HG03108 (cell line): Measurements from ENCODE around the gene PARP16.
"Not testable (repeated sequence)": the region's sequence is repeated elsewhere in the genome, so short reads cannot be mapped to it uniquely, and the experiment has no call there.

ENCODE experiments used
- ATAC-seq: cut with Tn5 transposase; IDR thresholded peaks from one replicate; pipeline ENCODE4 v1.9.1; 2021; ENCODE audit warnings: moderate library complexity; ENCODE audit not compliant: unreplicated experiment

The PARP16 gene

DNA sequence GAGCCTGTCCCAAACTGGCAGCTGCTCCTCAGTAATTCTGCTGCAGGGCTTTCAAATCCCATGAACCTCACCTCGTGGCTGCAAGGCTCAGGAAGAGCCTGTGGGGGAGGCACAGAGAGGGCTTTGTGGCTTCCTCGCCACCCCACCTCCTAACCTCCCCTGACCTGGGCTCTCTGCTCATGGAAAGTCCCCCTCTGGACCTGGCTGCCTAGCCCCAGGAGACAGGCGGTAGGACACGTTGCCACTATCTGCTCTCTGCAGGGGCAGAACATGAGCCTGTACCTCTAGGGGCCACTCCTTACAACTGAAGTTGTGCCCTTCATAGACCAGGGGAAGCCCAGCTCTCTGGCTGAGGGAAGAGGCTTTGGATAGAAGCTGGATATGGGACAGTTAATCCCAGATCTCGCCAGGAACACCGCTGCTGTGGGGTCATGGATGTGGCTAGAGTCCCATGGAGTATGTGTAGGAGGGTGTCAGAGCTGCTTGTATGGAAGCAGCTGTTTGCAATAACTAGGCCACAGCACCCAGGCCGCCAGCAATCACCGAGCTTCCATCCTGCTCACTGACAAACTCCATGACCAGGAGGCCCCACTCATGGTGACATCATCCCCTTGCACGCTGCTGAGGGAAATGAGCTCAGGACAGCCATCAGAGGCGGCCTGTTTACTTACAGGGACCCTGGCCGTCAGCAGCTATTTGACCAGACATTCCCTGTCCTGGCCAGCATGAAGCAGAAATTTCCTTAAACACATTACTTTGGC is 41.4 kb downstream of the PARP16 start:
- no peak for ATAC-seq

DNA sequence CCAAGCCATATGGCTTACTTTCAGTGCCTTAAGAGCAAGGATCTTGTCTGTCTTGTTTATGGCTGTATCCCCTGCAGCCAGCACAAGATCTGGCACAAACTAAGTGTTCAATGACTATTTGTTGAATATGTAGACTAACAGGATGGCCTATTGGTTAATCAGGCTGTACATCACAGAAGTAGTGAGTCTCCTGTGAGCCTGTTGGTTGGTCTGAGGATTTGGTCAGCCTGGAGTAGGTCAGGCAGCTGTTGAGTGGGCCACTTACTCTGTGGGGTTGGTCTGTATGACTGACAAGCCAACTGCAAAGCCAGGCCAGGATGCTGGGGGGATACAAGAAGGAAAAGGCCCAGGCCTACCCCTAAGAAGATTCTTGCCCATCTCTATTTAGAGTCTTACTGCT is 42.0 kb downstream of the PARP16 start:
- no peak for ATAC-seq

DNA sequence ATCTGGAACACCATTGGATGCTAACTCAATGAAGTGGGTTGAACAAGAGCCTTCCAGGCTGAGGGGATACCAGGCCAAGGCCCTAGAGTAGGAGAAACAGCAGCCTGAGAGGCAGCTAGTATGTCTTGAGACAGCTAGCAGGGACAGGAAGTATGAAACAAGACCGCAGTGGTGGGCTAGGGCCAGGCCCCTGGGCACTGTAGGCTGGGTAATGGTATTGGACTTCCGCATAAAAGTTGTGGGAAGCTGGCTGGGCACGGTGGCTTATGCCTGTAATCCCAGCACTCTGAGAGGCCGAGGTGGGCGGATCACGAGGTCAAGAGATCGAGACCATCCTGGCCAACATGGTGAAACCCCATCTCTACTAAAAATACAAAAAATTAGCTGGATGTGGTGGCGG is 50.2 kb downstream of the PARP16 start:
- not testable (repeated sequence) for ATAC-seq

DNA sequence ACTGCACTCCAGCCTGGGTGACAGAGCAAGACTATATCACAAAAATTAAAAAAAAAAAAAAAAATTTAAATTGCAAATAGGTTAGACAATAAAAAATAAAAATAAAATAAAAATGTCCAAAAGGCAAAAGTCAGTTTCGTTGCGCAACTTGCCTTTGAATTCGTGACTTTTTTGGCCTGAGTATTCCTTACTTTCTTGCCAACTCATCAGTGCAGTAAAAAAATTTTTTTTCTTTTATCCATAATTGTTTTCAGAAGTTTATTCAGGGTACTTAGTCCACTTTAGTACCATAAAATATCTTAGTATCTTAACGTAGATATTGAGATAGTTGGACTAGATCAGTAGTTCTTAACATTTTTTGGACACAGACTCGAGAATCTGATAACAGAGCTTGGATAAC is 53.0 kb downstream of the PARP16 start:
- ATAC-seq = no peak

DNA sequence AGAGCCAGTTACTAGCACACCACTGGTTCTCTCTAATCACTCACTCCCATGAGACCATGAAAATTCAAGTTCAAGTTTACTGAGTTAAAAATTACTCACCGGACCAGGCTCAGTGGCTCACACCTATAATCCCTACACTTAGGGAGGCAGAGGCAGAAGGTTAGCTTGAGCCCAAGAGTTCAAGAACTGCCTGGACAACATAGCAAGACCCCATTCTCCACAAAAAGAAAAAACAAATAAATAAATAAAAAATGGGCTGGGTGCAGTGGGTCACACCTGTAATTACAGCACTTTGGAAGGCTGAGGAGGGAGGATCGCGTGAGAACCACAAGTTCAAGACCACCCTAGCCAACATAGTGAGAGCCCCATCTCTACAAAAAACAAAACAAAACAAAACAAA is 54.2 kb downstream of the PARP16 start:
- no peak for ATAC-seq

DNA sequence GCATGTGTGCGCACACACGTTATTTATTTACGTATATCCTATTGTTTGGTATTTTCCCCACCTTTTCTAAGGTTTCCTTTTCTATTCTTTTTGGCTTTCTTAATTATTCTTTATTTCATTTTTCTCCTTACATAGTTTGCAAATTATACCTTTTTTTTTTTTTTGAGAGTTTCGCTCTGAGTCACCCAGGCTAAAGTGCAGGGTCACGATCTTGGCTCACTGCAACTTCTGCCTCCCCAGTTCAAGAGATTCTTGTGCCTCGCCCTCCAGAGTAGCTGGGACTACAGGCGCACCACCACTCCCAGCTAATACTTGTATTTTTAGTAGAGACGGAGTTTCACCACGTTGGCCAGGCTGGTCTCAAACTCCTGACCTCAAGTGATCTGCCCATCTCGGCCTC is 55.4 kb downstream of the PARP16 start:
- ATAC-seq = no peak

DNA sequence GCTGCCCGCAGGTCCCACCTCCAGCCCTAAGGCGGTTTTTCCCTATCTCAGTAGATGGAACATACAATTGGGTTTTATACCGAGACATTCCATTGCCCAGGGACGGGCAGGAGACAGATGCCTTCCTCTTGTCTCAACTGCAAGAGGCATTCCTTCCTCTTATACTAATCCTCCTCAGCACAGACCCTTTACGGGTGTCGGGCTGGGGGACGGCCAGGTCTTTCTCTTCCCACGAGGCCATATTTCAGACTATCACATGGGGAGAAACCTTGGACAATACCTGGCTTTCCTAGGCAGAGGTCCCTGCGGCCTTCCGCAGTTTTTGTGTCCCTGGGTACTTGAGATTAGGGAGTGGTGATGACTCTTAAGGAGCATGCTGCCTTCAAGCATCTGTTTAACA is 59.8 kb downstream of the PARP16 start:
- ATAC-seq = not testable (repeated sequence)

DNA sequence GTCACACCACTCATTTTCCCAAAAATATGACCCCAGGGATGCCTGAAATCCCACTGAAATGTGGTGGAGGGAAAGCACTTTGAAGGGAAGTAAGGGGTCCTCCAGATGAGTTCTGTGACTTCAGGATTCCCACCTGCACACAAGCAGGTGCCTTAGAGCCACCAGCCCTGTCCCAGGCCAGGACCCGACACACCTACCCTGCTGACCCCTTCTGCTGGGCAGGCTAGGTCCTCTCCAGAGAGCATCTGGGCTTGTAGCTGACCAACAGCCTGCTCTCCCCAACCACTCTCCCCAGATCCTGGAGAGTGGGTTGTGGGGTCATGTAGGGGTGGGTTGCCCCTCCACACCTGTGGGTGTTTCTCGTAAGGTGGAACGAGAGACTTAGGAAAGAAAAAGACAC is 60.5 kb downstream of the PARP16 start:
- ATAC-seq = no peak

DNA sequence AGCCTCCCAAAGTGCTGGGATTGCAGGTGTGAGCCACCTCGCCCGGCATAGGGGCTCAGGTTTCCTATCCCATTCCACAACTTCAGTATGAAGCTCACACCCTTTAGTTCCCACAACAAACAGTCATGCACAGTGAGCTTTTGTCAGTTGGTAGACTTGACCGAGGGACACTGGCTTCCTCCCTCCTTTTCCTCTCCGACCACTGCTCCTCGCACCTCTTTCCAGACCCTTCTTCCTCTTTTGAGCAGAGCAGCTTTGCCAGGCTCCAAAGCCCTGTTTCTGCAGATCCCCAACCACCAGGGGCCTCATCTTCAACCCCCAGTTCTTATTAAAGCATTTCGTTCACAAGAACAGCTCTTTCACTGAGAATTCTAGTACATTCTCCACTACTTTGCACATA is 62.7 kb downstream of the PARP16 start:
- no peak for ATAC-seq

DNA sequence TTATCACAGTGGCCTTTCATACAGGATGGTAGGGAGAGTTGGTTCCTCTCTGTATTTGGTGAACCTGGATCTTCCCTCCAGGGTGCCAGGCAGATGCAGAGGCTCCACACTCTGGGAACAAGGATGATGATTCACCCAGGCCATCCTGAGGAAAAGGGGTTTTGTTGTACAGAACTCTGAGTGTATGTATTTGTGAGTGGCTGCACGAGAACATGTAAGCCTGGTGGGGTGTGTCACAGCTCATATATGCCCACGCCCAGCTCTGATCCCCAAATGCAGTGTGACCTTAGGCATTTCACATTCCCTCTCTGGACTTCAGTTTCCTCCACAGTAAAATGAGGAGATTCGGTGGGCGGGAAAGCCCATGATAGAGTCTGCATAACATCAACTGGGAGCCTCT is 63.8 kb downstream of the PARP16 start:
- no peak for ATAC-seq

DNA sequence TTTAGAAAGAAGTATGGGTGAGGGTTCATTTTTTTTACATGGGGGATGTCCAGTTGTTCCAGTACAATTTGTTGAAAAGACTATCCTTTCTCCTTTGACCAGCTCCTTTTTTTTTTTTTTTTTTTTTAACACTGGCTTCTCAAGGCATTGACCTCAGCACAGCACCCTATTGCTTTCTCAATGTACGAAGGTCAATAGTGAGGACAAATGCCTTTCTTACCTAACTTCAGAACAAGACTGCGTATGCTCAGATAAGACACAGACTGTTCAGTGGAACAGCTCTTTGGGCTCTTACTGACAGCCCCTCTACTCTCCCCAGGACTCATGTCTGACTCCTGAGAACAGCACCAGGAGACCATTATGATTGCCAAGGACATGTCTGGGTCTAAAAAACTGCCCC is 65.0 kb downstream of the PARP16 start:
- no peak for ATAC-seq

DNA sequence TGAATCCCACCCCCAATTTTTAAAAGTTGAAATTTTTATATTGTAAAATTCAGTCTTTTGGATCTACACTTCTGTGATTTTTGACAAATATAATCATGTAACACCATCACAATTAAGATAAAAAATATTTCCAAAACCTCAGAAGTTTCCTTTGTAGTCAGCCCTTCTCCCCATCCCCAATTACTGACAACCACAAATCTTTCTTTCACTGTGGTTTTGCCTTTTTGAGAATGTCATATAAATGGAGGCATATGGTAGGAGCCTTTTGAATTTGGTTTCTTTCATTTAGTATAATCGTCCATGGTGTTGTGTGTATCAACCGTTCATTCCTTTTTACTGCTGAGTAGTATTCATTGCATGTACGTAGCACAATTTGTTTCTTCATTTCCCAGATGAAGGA is 67.5 kb downstream of the PARP16 start:
- ATAC-seq = no peak

DNA sequence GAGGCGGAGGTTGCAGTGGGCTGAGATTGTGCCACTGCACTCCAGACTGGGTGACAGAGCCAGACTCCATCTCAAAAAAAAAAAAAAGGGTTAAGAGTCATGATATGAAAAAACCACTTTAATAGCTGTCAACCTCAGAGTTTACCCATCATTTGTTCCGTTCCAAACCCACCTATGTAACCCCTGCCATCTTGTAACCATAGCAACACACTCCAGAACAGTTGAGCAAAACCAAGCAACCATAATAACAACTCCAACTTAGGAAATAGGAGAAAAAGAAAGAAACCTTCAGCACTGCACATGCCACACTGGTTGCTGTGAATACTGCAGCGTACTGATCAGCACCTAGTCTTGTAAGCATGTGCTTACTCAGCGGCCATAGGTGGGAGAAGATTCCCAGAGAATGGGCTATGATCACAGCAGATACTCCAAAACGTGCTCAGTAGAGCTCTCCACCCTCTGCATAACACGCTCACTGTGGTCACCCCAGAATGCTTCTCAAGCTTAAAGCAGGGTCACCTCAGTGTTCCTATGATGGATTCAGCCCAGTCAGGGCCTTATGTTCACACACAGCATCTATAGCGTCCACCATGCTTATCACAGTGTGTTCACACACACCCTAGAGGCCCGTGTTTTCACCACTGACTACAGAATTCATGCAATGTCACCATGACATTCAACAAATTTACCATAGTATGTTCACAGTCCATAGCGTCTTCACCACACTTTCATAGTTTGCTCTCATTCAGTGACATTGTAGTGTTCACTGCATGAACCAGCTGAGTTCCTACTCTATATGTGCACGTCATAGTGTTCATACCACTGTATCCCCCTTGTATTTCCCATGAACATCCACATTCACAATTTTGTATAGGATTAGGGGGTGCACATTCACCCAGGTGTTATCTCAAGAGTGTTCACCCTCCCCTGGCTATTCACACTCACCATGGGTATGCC is 68.9 kb downstream of the PARP16 start:
- no peak for ATAC-seq

DNA sequence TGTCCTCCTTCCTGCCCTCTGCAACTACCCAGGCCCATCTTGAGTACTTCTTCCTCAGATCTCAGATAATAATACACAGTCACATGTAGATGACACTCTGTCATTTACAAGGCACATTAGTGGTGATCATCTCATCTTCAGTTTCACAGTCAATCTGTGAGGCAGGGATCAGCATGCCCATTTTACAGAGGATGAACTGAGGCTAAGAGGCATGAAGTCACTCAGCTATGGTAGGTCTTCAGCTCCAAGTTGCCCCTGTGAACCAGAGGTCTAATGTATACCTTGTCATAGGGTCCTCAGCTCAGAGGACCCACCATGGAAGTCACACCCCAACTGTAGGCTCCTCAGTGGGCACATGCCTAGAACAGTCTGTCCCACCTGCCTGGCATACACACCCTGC is 71.2 kb downstream of the PARP16 start:
- ATAC-seq = no peak

DNA sequence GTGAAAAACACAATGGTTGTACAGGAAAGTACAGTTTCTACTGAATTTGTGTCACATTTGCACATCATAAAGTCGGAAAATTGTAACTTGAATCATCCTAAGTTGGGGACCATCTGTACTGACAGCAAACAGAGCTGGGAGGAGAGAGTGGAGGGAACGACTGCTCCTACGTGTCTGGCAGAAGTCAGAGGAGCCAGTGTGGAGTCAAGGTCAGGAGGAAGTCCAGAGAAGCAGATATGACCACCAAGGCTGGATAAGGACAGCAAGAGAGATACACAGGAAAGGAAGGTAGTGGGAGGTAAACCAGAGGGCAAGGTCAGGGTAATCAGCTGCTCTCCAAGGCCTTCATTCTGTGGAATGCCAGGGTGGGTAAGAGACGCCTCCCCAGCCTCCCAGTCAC is 72.7 kb downstream of the PARP16 start:
- ATAC-seq = no peak

DNA sequence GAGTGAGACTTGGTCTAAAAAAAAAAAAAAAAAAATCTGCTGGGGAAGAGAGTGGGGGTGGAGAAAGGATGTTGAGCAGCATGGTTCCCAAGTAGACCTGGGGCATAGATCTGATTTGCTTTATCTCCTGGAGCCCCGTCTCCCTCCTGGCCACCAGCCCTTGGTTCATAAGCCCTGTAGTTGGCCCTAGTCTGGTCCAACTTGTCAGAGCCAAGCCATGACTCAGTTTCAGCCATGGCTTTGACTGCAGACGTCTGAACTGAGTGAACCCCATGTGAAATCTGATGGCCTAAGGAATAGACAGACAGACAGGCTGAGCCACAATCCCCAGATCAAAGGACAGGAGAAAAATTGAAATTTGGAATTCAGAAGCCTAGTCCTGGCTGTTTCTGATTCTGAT is 73.4 kb downstream of the PARP16 start:
- no peak for ATAC-seq

DNA sequence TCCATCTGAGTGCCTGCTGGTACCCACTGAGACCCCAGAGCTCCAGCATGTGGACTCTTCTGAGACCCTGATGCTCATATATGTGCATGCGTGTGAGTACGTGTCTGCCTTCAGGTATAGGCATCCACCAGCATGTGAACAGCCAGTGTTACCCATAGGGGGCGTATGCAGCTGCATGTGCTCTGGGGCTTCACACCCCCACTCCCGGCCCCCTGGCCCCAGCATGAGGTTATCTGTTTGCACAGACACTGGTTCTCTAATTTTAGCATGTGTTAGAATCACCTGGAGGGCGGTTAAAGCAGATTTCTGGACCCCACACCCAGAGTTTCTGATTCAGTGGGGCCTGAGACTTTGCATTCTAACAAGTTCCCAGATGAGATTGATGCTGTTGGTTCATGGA is 74.6 kb downstream of the PARP16 start:
- no peak for ATAC-seq

DNA sequence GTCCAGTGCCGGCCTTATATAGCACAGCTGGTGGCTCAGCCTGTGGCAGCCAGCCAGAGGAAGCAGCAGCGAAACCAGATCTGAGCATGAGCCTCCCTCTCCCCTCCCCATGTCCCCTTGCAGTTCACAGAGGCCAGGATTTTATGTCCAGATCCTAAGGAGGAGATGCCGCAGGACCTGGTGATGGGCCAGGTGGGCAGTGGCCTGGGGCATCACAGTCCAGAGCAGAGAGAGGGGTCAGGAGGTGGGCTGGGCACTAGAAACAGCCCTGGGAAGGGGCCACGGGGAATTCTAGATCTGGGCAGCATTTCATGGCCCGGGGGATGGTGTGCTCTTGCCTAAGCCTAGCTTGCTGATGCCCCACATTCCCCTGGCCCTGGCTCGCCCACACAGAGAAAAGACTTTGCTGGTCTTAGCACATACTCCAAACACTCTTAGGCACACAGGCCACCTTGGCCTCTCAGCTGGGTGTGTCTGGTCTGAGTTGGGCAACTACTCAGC is 75.2 kb downstream of the PARP16 start:
- no peak for ATAC-seq

DNA sequence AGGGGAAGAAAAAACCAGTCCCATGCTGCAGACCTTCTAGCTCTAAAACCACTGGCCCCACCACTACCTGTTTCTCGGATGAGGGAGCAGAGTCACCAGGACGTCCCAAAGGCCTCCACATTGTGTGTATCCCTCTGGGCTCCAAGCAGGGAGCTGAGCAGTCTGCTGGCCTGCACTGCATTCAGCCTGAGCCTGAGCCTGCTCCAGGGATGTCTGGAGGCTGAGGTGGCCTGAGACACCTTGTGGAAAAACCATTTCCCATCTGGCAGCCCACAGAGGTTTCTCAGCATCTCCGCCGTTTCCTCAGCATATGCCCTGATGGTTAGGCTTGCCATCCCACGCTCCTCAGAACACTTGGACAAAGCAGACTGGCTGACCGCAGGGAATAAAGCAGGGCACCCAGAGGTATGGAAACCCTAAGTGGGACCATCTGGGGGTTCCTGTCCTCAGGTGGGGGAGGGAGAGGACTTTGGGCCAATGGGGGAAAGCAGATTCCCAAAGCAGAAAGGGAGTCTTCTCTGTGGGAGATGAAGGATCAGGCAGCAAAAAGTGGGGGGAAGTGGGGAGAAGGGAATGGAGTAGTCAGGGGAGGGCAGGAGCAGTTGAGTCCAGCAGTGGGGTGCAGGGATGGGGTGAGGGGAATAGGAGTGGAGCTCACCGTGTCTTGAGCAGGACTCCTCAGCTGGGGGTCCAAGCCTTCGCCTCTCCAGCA is 75.8 kb downstream of the PARP16 start, which contains the start of gene CILP:
Gene CILP, minus strand, starts transcription at position 704 of the 712 bp plus-strand sequence. CDS start 1,718 bp downstream, outside the sequence.
- ATAC-seq = no peak

DNA sequence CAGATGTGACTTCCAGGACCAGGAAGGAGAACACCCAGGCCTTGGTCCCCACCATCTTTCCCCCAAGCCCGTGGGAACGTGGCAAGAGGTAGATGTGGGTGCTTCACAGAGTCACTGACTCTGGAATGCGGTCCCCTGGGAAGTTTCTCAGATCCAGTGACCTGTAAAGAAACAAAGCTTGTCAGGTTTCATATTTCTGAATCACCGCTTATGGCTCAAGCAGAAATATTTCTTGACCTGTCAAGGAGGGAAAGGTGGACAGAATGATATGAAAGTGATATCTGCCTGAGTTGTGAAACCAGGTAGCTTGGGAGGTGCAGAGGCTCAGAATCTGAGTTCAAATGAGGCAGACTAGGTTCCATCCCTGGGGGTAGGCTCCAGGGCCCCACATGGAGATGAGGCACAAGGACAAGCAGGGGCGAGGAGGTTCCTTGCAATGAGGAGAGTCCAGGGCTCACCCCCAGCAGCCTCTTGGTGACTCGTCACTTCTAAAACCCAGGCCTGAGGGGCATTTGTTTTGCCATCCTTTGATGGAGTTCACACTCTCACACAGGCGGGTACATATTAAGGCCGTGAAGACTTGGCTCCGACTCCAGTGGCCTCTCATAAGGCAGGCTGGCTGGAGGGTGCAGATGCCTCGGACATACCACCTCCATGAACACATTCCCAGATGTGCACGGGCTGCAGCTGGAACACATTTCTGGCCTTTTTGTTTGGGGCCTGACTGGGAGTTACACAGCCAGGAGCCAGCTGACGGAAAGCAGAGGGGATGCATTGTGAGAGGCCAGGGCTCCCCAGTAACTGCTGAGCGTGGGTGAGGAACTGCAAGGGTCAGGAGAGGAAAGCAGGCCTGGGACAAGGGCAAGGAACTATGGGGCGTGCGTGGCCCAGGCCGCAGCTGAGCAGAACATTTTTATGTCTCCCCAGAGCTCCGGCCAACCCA is 76.7 kb downstream of the PARP16 start:
- ATAC-seq = no peak
